Left lung (tissue), 10 donors: ENCODE results near the gene ZNF334. TPM values are rescaled to one million over a fixed set of nuclear protein-coding genes. Genes with fewer than 3 reads are reported as not detected.

Source experiments
- ATAC-seq: fragments of 200-7000 bp; cut with Tn5 transposase; one replicate; pipeline ENCODE4 v1.9.1; 2020; ENCODE audit warnings: moderate library complexity
- DNase-seq, 4 donors: peaks; one replicate each; pipeline ENCODE4 v3.0.0-alpha.2; 2013 to 2020
- H3K27ac ChIP-seq, 2 donors: fragments of 200-600 bp; sonication (generic) in 1 of 2; one replicate each; pipeline versions ENCODE4 v1.5.0 to v1.8.0; 2020 to 2021
- H3K27me3 ChIP-seq, 2 donors: fragments of 200-600 bp; sonication (generic) in 1 of 2; one replicate each; pipeline versions ENCODE4 v1.5.0 to v1.8.0; 2020 to 2021
- H3K36me3 ChIP-seq, 2 donors: fragments of 200-600 bp; sonication (generic) in 1 of 2; one replicate each; pipeline versions ENCODE4 v1.5.0 to v1.8.0; 2020 to 2021
- H3K4me1 ChIP-seq, 2 donors: fragments of 200-600 bp; one replicate each; pipeline ENCODE4 v1.8.0; 2021
- H3K4me3 ChIP-seq, 2 donors: fragments of 200-600 bp; sonication (generic) in 1 of 2; one replicate each; pipeline versions ENCODE4 v1.5.0 to v1.8.0; 2020 to 2021; ENCODE audit warnings: mild to moderate bottlenecking in 1 of 2
- H3K9me3 ChIP-seq, 2 donors: fragments of 200-600 bp; sonication (generic) in 1 of 2; one replicate each; pipeline versions ENCODE4 v1.5.0 to v1.8.0; 2020 to 2021
- intact Hi-C, 2 donors: fragments of 100-400 bp; cut with DNase I; formaldehyde crosslinking; loops; one replicate each; pipeline versions ENCODE4 v1.11.2 to v1.14.2; 2022
- polyA plus RNA-seq, 6 donors: library from polyadenylated mRNA; unstranded; fragments of 120-200 nt; gene quantifications; one replicate each; pipeline ENCODE4 v1.2.1, GENCODE V29; 2013; ENCODE audit not compliant: insufficient read length in 6 of 6
- total RNA-seq, 2 donors: library from RNA; stranded (reverse); fragmentation: NEBNext Ultra II Directional; extraction: Animal tissue kit (Norgen Biotek cat#: 25700); gene quantifications; one replicate each; pipeline ENCODE4 v1.2.1, GENCODE V29; 2021
- TF ChIP-seq, protein P1 (sequence below), 2 donors: fragments of 200-600 bp; sonication (generic) in 1 of 2; IDR thresholded peaks; one replicate each; pipeline versions ENCODE4 v1.5.0 to v1.8.0; 2021; ENCODE audit warnings: antibody characterized with exemption in 2 of 2
- donor health status: DM: no; HTN: yes; CAD: no.
- donor health status: DM: no; HTN: no; CAD: no.

ZNF334 gene
- total and polyA plus RNA-seq, 8 donors, result 4.3 to 48.0 (median 38.4) TPM

DNA sequence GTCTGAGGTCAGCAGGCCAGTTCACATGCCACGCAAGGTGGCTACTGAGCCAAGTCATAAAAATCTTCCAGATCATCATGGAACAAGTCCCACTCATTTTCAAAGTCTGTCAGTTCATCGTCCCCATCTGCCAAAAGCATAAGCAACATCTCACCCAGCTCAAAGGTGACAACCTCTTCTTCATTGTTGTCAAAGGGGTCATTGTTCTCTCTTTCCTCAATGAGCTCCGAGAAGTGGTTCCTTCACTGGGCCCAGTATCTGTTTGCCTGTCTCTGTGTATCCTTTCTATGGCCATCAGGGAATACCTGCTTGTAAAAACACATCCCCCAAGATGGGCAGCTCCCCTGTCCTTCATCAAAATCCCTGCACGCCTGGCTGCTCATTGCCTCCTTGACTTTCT, 49.5 kb downstream of the ZNF334 start:
- no peaks in the 10 kb centered on the region for H3K4me1 ChIP-seq
- TF ChIP-seq, protein P1, sequence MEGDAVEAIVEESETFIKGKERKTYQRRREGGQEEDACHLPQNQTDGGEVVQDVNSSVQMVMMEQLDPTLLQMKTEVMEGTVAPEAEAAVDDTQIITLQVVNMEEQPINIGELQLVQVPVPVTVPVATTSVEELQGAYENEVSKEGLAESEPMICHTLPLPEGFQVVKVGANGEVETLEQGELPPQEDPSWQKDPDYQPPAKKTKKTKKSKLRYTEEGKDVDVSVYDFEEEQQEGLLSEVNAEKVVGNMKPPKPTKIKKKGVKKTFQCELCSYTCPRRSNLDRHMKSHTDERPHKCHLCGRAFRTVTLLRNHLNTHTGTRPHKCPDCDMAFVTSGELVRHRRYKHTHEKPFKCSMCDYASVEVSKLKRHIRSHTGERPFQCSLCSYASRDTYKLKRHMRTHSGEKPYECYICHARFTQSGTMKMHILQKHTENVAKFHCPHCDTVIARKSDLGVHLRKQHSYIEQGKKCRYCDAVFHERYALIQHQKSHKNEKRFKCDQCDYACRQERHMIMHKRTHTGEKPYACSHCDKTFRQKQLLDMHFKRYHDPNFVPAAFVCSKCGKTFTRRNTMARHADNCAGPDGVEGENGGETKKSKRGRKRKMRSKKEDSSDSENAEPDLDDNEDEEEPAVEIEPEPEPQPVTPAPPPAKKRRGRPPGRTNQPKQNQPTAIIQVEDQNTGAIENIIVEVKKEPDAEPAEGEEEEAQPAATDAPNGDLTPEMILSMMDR (IDR thresholded peaks at IDR 0.05), result no peak
- H3K4me3 ChIP-seq, result no peak overlapping the region
- DNase-seq, result no peak
- no peaks in the 10 kb centered on the region for H3K36me3 ChIP-seq
- no peak for ATAC-seq
- H3K9me3 ChIP-seq, result no peaks in the 10 kb centered on the region
- H3K27me3 ChIP-seq, result peaks cover 0 to 13% of the 10 kb centered on the region in 2 donors
- H3K27ac ChIP-seq, result no peak overlapping the region
- intact Hi-C loops, result no loop called here

DNA sequence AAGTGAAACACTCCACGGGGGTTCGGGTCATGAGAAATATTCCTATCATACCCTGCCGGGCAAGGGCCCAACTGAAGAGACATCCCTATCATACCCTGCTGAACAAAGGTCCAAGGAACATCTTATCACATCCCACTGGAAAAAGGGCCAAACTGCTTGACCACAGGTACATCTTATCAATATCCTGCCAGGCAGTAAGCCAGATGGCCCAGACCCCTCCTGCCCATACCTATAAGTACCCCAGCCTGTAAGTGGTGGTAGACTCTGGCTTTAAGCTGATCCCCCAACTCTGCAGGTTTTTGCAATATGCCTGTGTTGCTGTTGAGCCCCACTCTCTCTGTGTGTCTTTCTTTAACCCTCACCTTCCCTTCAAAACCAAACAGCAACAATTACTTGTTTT, 51.6 kb downstream of the ZNF334 start:
- H3K4me3 ChIP-seq, result no peak overlapping the region
- no peak overlapping the region for H3K27ac ChIP-seq
- ATAC-seq (no peak), DNase-seq (no peak)
- H3K9me3 ChIP-seq, result peaks cover 0 to 5% of the 10 kb centered on the region in 2 donors
- TF ChIP-seq, protein P1 (IDR thresholded peaks at IDR 0.05), result no peak
- intact Hi-C loops, result no loop called here
- H3K4me1 ChIP-seq, result no peaks in the 10 kb centered on the region
- no peaks in the 10 kb centered on the region for H3K36me3 ChIP-seq
- H3K27me3 ChIP-seq, result peaks cover 0 to 29% of the 10 kb centered on the region in 2 donors

GRCh38 chr20:46458866-46459750, 54.3 kb downstream of the ZNF334 start:
- peak in 3 of 4 donors; percentile 54 to 86 (median 54) for DNase-seq
- no peak overlapping the region for H3K27ac ChIP-seq
- H3K9me3 ChIP-seq, result peaks cover 0 to 19% of the 10 kb centered on the region in 2 donors
- intact Hi-C loops, result no loop called here
- ATAC-seq, result peak; percentile 76
- H3K4me1 ChIP-seq, result no peaks in the 10 kb centered on the region
- H3K27me3 ChIP-seq, result peaks cover 0 to 29% of the 10 kb centered on the region in 2 donors
- TF ChIP-seq, protein P1 (IDR thresholded peaks at IDR 0.05), result no peak
- no peak overlapping the region for H3K4me3 ChIP-seq
- no peaks in the 10 kb centered on the region for H3K36me3 ChIP-seq

GRCh38 chr20:46456255-46457028, 56.9 kb downstream of the ZNF334 start:
- Histone ChIP-seq H3K4me3 (no peak overlapping the region), H3K9me3 (peaks cover 0 to 19% of the 10 kb centered on the region in 2 donors), H3K27me3 (peaks cover 0 to 29% of the 10 kb centered on the region in 2 donors), H3K36me3 (no peaks in the 10 kb centered on the region), H3K27ac (no peak overlapping the region), H3K4me1 (no peaks in the 10 kb centered on the region)
- DNase-seq (no peak), ATAC-seq (no peak)
- intact Hi-C loops, result no loop called here
- TF ChIP-seq, protein P1 (IDR thresholded peaks at IDR 0.05), result no peak

DNA sequence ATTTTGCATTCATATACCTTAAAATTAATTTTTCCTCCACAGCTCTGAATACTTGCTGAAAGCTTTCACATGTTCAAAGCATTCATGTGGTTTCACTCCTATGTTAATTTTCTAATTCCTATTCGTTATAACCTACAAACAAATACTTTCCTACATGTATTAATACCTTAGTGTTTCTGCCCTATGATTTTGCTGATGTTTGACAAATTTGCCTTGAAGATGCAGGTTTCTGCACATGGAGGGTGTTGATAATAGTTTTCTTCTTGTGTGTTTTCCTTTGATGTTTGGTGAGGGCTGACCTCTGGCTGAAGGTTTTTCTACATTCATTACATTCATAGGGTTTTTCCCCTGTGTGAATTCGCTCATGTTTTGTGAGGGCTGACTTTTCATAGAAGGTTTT, 57.6 kb downstream of the ZNF334 start:
- Histone ChIP-seq H3K27ac (no peak overlapping the region), H3K4me3 (no peak overlapping the region), H3K9me3 (peaks cover 0 to 19% of the 10 kb centered on the region in 2 donors), H3K36me3 (no peaks in the 10 kb centered on the region), H3K27me3 (peaks cover 0 to 29% of the 10 kb centered on the region in 2 donors), H3K4me1 (no peaks in the 10 kb centered on the region)
- ATAC-seq (no peak), DNase-seq (no peak)
- TF ChIP-seq, protein P1 (IDR thresholded peaks at IDR 0.05), result no peak
- intact Hi-C loops, result no loop called here
